ENCODE measurements around the gene LIN9.
"Not testable (repeated sequence)": the region's sequence is repeated elsewhere in the genome, so short reads cannot be mapped to it uniquely, and the experiment has no call there.

Gene LIN9, protein sequence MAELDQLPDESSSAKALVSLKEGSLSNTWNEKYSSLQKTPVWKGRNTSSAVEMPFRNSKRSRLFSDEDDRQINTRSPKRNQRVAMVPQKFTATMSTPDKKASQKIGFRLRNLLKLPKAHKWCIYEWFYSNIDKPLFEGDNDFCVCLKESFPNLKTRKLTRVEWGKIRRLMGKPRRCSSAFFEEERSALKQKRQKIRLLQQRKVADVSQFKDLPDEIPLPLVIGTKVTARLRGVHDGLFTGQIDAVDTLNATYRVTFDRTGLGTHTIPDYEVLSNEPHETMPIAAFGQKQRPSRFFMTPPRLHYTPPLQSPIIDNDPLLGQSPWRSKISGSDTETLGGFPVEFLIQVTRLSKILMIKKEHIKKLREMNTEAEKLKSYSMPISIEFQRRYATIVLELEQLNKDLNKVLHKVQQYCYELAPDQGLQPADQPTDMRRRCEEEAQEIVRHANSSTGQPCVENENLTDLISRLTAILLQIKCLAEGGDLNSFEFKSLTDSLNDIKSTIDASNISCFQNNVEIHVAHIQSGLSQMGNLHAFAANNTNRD

GRCh38 chr1:226308723-226309397, at the start of gene LIN9:
Gene LIN9 (minus strand): TSS chr1:226309164. CDS start chr1:226309139, 25 bp downstream.
- peak; percentile 20 to 67 for DNase-seq

GRCh38 chr1:226357416-226357815, 48.5 kb upstream of the LIN9 start:
- DNase-seq: no peak

DNA sequence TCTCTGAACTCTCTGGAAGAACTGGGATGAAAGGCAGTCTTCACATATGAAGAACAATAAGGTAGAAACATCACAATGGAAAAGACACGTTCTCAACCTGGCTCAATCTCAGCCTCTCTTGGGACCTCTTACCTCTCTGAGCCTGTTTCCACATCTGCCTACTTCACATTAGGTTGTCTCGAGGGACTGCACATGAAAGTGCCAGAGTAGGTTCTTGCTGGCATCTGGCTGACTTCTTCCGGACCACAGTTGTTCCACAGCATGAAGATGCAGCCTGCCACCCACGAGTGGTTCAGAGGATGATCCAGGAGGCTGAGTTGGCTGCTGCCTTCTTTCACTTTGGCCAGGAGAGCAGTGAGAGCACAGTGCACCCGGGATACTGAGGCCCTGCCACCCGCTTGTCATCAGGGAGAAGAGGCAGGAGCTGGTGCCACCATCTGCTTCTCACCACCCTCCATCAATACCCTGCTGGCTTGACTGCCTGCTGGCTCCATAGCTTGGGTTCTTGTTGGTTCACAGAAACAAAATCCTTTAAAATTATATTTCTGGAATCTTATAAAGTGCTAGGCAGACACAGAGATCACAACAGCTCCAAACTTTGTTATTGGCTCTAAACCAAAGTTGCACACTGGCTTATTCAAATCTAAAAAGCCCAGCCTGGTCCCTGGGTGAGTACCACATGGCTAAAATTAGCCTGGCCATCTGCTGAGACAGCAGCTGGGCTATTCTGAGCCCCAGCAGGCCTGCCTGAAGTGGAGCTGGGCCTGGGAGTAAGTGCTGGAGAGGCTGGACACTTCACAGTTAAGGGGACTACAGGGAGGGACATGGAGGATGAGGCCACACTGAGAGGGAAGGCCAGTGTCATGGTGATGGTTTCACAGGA, 46.9 kb upstream of the LIN9 start:
- no peak for DNase-seq

DNA sequence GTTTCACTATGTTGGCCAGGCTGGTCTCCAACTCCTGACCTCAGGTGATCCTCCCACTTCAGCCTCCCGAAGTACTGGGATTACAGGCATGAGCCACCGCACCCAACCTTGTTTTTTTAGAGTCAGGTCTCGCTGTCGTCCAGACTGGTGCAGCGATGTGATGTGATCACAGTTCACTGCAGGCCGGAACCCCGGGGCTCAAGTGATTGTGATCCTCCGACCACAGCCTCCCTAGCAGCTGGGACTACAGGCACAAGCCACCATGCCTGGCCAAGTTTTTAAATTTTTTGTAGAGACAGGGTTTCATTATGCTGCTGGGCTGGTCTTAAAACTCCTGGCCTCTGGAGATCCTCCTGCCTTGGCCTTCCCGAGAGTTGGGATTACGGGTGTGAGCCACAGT, 46.1 kb upstream of the LIN9 start:
- no peak for DNase-seq

- no peak for DNase-seq
These were observed 44.9 kb upstream of the LIN9 start for GRCh38 chr1:226353698-226354525.

DNA sequence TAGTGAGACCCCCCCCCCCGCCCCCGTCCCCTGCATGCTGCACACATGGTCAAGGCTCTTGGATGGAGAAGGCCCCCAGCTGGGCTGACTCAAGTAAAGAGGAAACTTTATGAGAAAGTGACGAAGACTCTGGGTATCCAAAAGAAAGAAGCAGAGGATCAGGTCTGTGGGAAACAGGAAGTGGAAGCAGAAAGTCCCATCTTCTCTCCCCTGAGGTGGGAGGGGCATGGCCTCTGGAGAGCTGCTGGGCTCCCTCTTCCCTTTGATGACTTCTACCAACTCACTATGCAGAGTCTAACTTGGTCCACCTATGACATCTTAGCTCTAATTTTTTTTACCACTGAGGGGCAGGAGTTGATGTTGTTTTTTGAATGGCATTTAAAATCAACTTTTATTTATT, 42.7 kb upstream of the LIN9 start:
- DNase-seq: no peak

DNA sequence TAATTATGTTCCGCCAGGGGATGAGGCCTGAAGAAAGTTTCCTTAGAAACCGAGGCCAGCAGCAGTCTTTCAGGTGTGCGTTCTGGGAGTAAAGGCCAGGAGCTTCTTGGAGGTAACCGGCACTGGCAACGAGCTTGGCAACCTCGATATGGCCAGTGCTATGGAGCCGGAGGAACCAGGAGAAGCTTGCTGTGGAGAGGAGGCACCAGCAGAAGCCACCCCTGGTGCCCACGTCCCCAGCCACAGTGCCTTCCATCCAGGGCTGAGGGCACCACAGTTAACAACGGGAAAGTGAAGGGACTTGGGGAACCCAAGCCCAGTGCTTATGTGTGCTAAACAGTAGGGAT, 41.5 kb upstream of the LIN9 start:
- DNase-seq: no peak

DNA sequence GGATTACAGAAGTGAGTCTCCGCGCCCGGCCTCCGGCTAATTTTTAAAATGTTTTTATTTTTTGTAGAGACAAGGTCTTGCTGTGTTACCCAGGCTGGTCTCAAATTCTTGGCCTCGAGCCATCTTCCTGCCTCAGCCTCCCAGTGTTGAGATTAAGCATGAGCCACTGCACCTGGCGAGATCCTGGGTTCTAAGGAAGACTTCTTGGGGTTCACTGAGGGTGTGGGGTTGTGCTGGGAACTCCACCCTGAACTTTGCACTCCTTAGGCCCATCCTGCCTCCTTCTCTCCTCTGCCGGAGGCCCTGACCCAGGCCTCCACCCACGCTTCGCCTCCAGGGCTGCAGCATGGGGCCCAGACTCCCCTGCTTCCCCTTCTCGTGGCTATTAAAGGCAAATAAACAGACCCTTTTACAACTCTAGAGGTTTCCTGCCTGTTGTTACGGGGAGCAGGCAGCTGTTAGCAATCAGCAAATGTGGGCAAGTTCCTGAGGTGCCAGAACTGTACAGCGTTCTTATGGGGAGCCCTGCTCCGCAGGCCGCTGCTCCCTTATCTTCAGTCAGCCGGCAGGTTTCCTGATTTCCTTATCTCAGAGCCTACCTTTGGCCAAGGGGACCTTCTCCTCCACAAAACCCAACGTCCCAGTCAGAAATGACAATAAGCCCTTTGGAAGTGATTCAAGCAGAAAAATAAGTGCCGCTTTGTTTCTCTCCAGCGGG, 41.0 kb upstream of the LIN9 start:
- DNase-seq: no peak

GRCh38 chr1:226349081-226349480, 40.1 kb upstream of the LIN9 start:
- no peak for DNase-seq

GRCh38 chr1:226344441-226345259, 35.7 kb upstream of the LIN9 start:
- DNase-seq: no peak

DNA sequence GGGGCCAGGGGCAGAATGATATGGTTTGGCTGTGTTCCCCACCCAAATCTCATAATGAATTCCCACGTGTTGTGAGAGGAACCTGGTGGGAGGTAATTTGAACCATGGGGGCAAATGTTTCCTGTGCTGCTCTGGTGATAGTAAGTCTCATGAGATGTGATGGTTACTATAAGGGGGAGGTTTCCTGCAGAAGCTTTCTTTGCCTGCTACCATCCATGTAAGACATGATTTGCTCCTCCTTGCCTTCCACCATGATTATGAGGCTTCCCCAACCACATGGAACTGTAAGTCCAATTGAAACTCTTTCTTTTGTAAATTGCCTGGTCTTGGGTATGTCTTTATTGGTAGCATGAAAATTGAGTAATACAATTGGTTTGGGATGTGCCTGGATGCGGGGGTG, 33.7 kb upstream of the LIN9 start:
- no peak for DNase-seq

DNA sequence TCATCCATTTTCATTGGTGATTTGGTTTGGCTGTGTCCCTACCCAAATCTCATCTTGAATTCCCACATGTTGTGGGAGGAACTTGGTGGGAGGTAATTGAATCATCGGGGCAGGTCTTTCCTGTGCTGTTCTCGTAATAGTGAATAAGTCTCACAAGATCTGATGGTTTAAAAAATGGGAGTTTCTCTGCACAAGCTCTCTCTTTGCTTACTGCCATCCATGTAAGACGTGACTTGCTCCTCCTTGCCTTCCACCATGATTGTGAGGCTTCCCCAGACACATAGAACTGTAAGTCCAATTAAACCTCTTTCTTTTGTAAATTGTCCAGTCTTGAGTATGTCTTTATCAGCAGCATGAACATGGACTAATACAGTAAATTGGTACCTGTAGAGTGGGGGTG, 31.1 kb upstream of the LIN9 start:
- DNase-seq: not testable (repeated sequence)

- no peak for DNase-seq
These were observed 28.4 kb upstream of the LIN9 start for GRCh38 chr1:226337276-226337875.

DNA sequence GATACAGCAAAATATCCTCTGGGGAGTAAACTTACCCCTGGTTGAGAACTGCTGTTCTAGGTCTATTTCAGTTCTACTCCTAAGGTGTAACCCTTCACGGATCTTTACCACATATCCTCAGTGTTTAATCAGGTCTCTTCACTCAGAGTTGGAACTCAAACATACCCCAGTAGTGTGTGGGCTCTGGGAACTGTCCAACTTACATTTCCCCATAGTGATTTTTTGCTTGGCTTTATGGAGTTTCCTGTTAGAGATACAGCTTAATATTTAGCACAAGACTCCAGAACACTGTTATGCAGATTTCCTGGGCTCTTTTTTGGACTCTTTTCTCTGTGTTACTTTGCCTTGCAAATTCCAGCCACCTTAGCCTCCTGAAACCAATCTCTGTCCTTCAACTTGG, 26.7 kb upstream of the LIN9 start:
- no peak for DNase-seq

- DNase-seq: no peak
These were observed 24.0 kb upstream of the LIN9 start for GRCh38 chr1:226332947-226333346.

GRCh38 chr1:226329237-226329636, 20.3 kb upstream of the LIN9 start:
- DNase-seq: no peak

GRCh38 chr1:226327761-226328162, 18.8 kb upstream of the LIN9 start:
- no peak for DNase-seq

GRCh38 chr1:226325178-226325577, 16.2 kb upstream of the LIN9 start:
- DNase-seq: no peak

GRCh38 chr1:226324479-226324878, 15.5 kb upstream of the LIN9 start:
- DNase-seq: no peak

DNA sequence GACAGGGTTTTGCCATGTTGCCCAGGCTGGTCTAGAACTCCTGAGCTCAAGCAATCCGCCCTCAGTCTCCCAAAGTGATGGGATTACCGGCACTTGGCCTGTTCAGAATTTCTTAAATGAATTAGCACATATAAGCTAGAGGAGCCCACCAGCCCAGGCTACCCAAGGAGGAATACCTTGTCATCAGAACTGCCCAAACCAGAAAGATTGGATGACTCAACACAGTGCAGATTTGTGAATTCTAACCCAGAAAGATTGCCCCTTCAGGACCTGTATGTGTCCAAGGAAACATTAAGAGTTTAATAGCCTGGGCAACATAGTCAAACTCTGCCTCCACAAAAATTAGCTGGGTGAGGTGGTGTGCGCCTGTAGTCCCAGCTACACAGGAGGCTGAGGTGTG, 14.0 kb upstream of the LIN9 start:
- no peak for DNase-seq
